KMS-11 (cell line): ENCODE measurements around the gene POLD1.

Source experiments
- H2AFZ ChIP-seq: fragments of 200-600 bp; sonication (generic); 2 replicates; pipeline ENCODE4 v1.6.1; 2016; ENCODE audit warnings: antibody characterized with exemption, mixed run types, low read depth
- H3K27ac ChIP-seq: fragments of 200-600 bp; sonication (generic); 2 replicates; pipeline ENCODE4 v1.6.1; 2016; ENCODE audit warnings: mild to moderate bottlenecking, mixed run types
- H3K27me3 ChIP-seq: fragments of 200-600 bp; sonication (generic); 2 replicates; pipeline ENCODE4 v1.6.1; 2017; ENCODE audit warnings: mild to moderate bottlenecking, low read depth, mixed run types, moderate library complexity; ENCODE audit not compliant: insufficient read depth
- H3K36me3 ChIP-seq: fragments of 200-600 bp; sonication (generic); 2 replicates; pipeline ENCODE4 v1.6.1; 2017; ENCODE audit warnings: mild to moderate bottlenecking, mixed run types; ENCODE audit not compliant: insufficient read depth
- H3K4me1 ChIP-seq: fragments of 200-600 bp; sonication (generic); 2 replicates; pipeline ENCODE4 v1.6.1; 2016; ENCODE audit warnings: mild to moderate bottlenecking, low read depth, mixed run types; ENCODE audit not compliant: poor library complexity, severe bottlenecking
- H3K4me2 ChIP-seq: fragments of 200-600 bp; sonication (generic); 2 replicates; pipeline ENCODE4 v1.7.0; 2016; ENCODE audit warnings: mild to moderate bottlenecking, mixed run types
- H3K4me3 ChIP-seq: fragments of 200-600 bp; sonication (generic); IDR thresholded peaks from 2 replicates; pipeline ENCODE4 v1.6.1; 2017; ENCODE audit warnings: low read depth, low read length, mixed read lengths; ENCODE audit not compliant: insufficient read depth
- H3K79me2 ChIP-seq: fragments of 200-600 bp; sonication (generic); 2 replicates; pipeline ENCODE4 v1.6.1; 2016; ENCODE audit warnings: low read depth, mixed run types; ENCODE audit not compliant: insufficient read depth
- H3K9ac ChIP-seq: fragments of 200-600 bp; sonication (generic); 2 replicates; pipeline ENCODE4 v1.6.1; 2016; ENCODE audit warnings: mild to moderate bottlenecking, mixed run types
- H4K20me1 ChIP-seq: fragments of 200-600 bp; sonication (generic); 2 replicates; pipeline ENCODE4 v1.6.1; 2016; ENCODE audit warnings: mild to moderate bottlenecking, mixed run types; ENCODE audit not compliant: insufficient read depth
- CTCF ChIP-seq: fragments of 200-600 bp; sonication (generic); conservative IDR thresholded peaks from 2 replicates; pipeline ENCODE4 v1.6.1; 2017; ENCODE audit warnings: low read depth, mild to moderate bottlenecking, antibody characterized with exemption, low read length, moderate library complexity, mixed read lengths

POLD1 gene

GRCh38 chr19:50362656-50363424, 21.3 kb upstream of the POLD1 start:
- Histone ChIP-seq H3K79me2 (no peaks in the 10 kb centered on the region), H3K36me3 (no peaks in the 10 kb centered on the region), H3K27me3 (peaks cover 62% of the 10 kb centered on the region), H3K4me2 (no peak overlapping the region), H2AFZ (no peak overlapping the region), H3K9ac (no peak overlapping the region), H3K4me1 (no peaks in the 10 kb centered on the region), H3K4me3 (no peak overlapping the region), H4K20me1 (no peaks in the 10 kb centered on the region), H3K27ac (no peak overlapping the region)
- TF ChIP-seq CTCF: no peak

GRCh38 chr19:50365434-50366306, 18.5 kb upstream of the POLD1 start, which contains the start of gene NAPSA:
Gene NAPSA, minus strand, starts transcription at chr19:50365639. Its CDS starts 18 bp downstream, at chr19:50365621.
- Histone ChIP-seq H3K4me2 (no peak within 1 kb of the TSS), H3K4me3 (no peak within 1 kb of the TSS), H3K9ac (no peak within 1 kb of the TSS), H3K36me3 (no peaks in the 10 kb centered on the region), H2AFZ (no peak within 1 kb of the TSS), H3K27me3 (peaks cover 65% of the 10 kb centered on the region), H3K4me1 (no peaks in the 10 kb centered on the region), H3K27ac (no peak within 1 kb of the TSS), H3K79me2 (no peaks in the 10 kb centered on the region), H4K20me1 (no peaks in the 10 kb centered on the region)
- TF ChIP-seq CTCF: no peak

DNA sequence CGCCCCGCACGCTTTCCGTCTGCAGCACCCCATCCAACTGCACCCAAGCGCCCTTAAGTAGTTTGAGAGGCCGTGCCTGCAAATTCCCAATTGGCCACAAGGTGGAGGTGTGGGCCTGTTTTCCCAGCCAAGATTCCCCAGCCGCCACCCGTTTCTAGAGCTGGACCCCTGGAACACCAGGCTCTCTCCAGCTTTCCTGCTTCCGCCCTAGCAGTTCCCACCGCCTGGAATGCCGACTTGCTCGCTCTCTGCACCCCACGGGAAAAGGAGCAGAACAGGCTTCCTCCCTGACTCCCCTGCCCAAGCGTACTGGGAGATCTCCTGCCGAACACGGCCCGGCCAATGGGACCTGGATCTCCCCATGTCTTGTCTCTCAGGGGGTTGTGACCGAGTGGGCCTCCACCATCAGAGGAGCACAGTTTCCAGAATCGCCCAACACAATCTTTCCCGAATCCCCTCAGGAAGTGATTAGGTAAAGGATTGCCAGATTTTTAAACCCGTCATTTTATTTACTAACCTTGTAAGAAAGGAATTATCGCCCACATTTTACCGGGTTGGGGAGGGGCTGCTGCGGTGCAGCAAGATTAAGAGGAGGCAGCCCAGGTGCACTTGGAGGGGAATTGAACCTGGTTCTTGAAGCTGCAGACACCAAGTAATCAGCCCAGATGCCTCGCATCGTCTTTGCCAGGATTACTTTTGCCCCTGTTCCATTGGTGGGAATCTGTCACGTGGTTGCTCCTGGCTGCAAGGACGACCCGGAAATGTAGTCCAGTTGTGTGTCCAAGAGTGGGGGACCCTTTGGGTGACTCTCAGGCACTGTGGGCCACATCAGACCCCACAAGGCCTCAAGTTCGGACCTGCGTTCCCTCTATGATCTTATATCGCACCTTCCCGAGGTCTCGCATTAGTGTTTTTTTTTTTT, 15.2 kb upstream of the POLD1 start:
- Histone ChIP-seq H3K4me2 (peak overlapping the region; percentile 24), H3K9ac (peak overlapping the region; percentile 19; the same call in 1 of the 2 replicates), H3K36me3 (no peaks in the 10 kb centered on the region), H3K27ac (no peak overlapping the region), H3K27me3 (peaks cover 61% of the 10 kb centered on the region), H4K20me1 (no peaks in the 10 kb centered on the region), H3K4me1 (no peaks in the 10 kb centered on the region), H3K4me3 (no peak overlapping the region), H3K79me2 (no peaks in the 10 kb centered on the region), H2AFZ (peak overlapping the region; percentile 57)
- TF ChIP-seq CTCF: peak; percentile 93

- no peaks in the 10 kb centered on the region for H4K20me1 ChIP-seq
- H2AFZ ChIP-seq: no peak overlapping the region
- H3K4me3 ChIP-seq: no peak overlapping the region
- H3K4me2 ChIP-seq: no peak overlapping the region
- H3K4me1 ChIP-seq: peaks cover 8% of the 10 kb centered on the region
- no peak overlapping the region for H3K9ac ChIP-seq
- no peaks in the 10 kb centered on the region for H3K36me3 ChIP-seq
- peaks cover 53% of the 10 kb centered on the region for H3K27me3 ChIP-seq
- no peak for TF ChIP-seq CTCF
- no peak overlapping the region for H3K27ac ChIP-seq
- no peaks in the 10 kb centered on the region for H3K79me2 ChIP-seq
Observed at GRCh38 chr19:50371914-50372475, 12.2 kb upstream of the POLD1 start.
